ENCODE data around the gene FOXL1. TPM values are rescaled to one million over a fixed set of nuclear protein-coding genes. Genes with fewer than 3 reads are reported as not detected.
A peak's percentile ranks its signal among the peaks of the same experiment; 100 is the strongest.

FOXL1 gene
- total RNA-seq, 2 donors from 2014 or later: 0.37 TPM; not detected in 1

DNA sequence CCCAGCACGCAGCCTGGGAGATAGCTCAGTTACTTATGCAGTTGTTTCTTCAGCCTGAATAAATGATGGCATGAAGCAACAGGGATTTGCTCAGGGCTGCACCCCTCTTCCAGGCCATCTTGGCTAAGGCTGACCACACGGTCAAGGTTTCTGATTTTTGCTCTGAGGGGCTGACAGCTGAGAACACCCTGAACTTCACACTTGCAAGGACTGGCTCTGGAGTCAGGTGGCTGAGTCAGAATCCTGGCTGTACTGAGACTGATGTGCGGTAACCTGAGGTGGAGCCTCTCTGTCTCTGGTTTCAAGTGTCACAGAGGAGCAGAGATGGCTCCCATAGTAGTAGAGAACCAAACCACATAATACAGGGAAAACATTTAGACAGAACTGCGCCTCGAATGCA, 28.1 kb upstream of the FOXL1 start:
- 92 to 96% methylated on average over 5 of the region's 5 CpGs for WGBS, 2 experiments (ENCODE audit: insufficient coverage in 1 of 2, insufficient read length in 1 of 2)
- DNase-seq: no peak
- no peaks in the 10 kb centered on the region for H3K9me3 Mint-ChIP-seq
- no peaks in the 10 kb centered on the region for H3K27me3 ChIP-seq (ENCODE audit: control insufficient read depth, insufficient read depth, low read length, poor library complexity, severe bottlenecking)
- peaks cover 53% of the 10 kb centered on the region for H3K36me3 ChIP-seq (ENCODE audit: control insufficient read depth, insufficient read depth, low read length)
- H3K4me1 ChIP-seq (ENCODE audit: control insufficient read depth, insufficient read depth, low read length): no peaks in the 10 kb centered on the region
- H3K27ac Mint-ChIP-seq: no peak overlapping the region
- no peak overlapping the region for H3K4me3 ChIP-seq (ENCODE audit: low read length)
- TF ChIP-seq, protein P1, sequence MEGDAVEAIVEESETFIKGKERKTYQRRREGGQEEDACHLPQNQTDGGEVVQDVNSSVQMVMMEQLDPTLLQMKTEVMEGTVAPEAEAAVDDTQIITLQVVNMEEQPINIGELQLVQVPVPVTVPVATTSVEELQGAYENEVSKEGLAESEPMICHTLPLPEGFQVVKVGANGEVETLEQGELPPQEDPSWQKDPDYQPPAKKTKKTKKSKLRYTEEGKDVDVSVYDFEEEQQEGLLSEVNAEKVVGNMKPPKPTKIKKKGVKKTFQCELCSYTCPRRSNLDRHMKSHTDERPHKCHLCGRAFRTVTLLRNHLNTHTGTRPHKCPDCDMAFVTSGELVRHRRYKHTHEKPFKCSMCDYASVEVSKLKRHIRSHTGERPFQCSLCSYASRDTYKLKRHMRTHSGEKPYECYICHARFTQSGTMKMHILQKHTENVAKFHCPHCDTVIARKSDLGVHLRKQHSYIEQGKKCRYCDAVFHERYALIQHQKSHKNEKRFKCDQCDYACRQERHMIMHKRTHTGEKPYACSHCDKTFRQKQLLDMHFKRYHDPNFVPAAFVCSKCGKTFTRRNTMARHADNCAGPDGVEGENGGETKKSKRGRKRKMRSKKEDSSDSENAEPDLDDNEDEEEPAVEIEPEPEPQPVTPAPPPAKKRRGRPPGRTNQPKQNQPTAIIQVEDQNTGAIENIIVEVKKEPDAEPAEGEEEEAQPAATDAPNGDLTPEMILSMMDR (conservative IDR thresholded peaks at IDR 0.05): no peak
- no peak overlapping the region for H3K4me3 Mint-ChIP-seq
- no peaks in the 10 kb centered on the region for H3K9me3 ChIP-seq (ENCODE audit: control insufficient read depth, low read length)
- no peaks in the 10 kb centered on the region for H3K27me3 Mint-ChIP-seq (ENCODE audit: insufficient read depth)
- H3K27ac ChIP-seq (ENCODE audit: low read depth, low read length): no peak overlapping the region
- no peak overlapping the region for H3K9ac ChIP-seq (ENCODE audit: extremely low read depth, low read length, poor library complexity, severe bottlenecking)
- no peaks in the 10 kb centered on the region for H3K4me1 Mint-ChIP-seq
- peaks cover 4% of the 10 kb centered on the region for H3K36me3 Mint-ChIP-seq (ENCODE audit: low read depth)

DNA sequence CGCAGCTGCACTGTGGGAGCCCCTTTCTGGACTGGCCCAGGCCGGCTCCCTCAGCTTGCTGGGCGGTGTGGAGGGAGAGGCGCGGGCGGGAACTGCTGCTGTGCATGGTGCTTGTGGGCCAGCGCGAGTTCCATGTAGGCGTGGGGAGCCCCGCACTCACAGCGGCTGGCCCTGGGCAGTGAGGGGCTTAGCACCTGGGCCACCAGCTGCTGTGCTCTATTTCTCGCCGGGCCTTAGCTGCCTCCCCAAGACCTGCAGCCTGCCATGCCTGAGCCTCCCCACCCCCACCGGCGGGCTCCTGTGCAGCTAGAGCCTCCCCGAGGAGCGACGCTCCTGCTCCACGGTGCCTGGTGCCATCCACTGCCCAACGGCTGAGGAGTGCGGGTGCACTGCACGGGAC, 25.0 kb upstream of the FOXL1 start:
- no peak overlapping the region for H3K27ac Mint-ChIP-seq
- no peak for DNase-seq
- Histone ChIP-seq H3K27ac (ENCODE audit: low read depth, low read length) (no peak overlapping the region), H3K9ac (ENCODE audit: extremely low read depth, low read length, poor library complexity, severe bottlenecking) (no peak overlapping the region), H3K36me3 (ENCODE audit: control insufficient read depth, insufficient read depth, low read length) (peaks cover 28% of the 10 kb centered on the region), H3K27me3 (ENCODE audit: control insufficient read depth, insufficient read depth, low read length, poor library complexity, severe bottlenecking) (peaks cover 8% of the 10 kb centered on the region), H3K4me1 (ENCODE audit: control insufficient read depth, insufficient read depth, low read length) (no peaks in the 10 kb centered on the region), H3K9me3 (ENCODE audit: control insufficient read depth, low read length) (no peaks in the 10 kb centered on the region), H3K4me3 (ENCODE audit: low read length) (no peak overlapping the region)
- peaks cover 6% of the 10 kb centered on the region for H3K27me3 Mint-ChIP-seq (ENCODE audit: insufficient read depth)
- 95 to 96% methylated on average over 14 to 22 of the region's 22 CpGs for WGBS, 2 experiments (ENCODE audit: insufficient coverage in 1 of 2, insufficient read length in 1 of 2)
- no peaks in the 10 kb centered on the region for H3K4me1 Mint-ChIP-seq
- H3K9me3 Mint-ChIP-seq: no peaks in the 10 kb centered on the region
- H3K36me3 Mint-ChIP-seq (ENCODE audit: low read depth): peaks cover 2% of the 10 kb centered on the region
- peak overlapping the region; percentile 87 for H3K4me3 Mint-ChIP-seq
- TF ChIP-seq, protein P1 (conservative IDR thresholded peaks at IDR 0.05): no peak

DNA sequence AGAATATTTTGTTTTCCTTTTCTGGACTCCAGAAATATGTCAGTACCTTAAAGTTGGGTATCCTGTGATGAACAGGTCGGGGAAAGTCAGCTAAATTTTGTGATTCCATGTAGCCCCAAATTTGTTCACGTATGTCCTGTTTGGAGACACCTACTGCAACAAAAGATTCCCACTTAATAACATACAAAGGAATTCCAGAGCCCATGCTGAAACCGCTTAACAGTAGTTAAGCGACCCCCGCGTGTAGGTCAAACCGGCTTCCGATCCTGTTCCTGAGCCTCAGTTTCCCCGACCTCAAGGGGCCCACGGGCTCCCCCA, 23.8 kb upstream of the FOXL1 start:
- Mint-ChIP-seq H3K4me3 (peak overlapping the region; percentile 87), H3K27me3 (ENCODE audit: insufficient read depth) (peaks cover 6% of the 10 kb centered on the region), H3K36me3 (ENCODE audit: low read depth) (peaks cover 2% of the 10 kb centered on the region), H3K9me3 (no peaks in the 10 kb centered on the region), H3K27ac (peak overlapping the region; percentile 98), H3K4me1 (no peaks in the 10 kb centered on the region)
- TF ChIP-seq, protein P1 (conservative IDR thresholded peaks at IDR 0.05): no peak
- H3K27me3 ChIP-seq (ENCODE audit: control insufficient read depth, insufficient read depth, low read length, poor library complexity, severe bottlenecking): peaks cover 8% of the 10 kb centered on the region
- no peaks in the 10 kb centered on the region for H3K4me1 ChIP-seq (ENCODE audit: control insufficient read depth, insufficient read depth, low read length)
- H3K27ac ChIP-seq (ENCODE audit: low read depth, low read length): peak overlapping the region; percentile 89
- 11% methylated on average over 6 to 10 of the region's 10 CpGs for WGBS, 2 experiments (ENCODE audit: insufficient coverage in 1 of 2, insufficient read length in 1 of 2)
- peak overlapping the region; percentile 89 for H3K4me3 ChIP-seq (ENCODE audit: low read length)
- DNase-seq: no peak
- peak overlapping the region; percentile 93 for H3K9ac ChIP-seq (ENCODE audit: extremely low read depth, low read length, poor library complexity, severe bottlenecking)
- H3K9me3 ChIP-seq (ENCODE audit: control insufficient read depth, low read length): no peaks in the 10 kb centered on the region
- peaks cover 24% of the 10 kb centered on the region for H3K36me3 ChIP-seq (ENCODE audit: control insufficient read depth, insufficient read depth, low read length)

Data from endodermal cell (in vitro differentiated cells).